ENCODE data around the gene HS6ST3. TPM values are rescaled to one million over a fixed set of nuclear protein-coding genes. Genes with fewer than 3 reads are reported as not detected.

The HS6ST3 gene
- total RNA-seq, 1 donor from 2014 or later: not detected

DNA sequence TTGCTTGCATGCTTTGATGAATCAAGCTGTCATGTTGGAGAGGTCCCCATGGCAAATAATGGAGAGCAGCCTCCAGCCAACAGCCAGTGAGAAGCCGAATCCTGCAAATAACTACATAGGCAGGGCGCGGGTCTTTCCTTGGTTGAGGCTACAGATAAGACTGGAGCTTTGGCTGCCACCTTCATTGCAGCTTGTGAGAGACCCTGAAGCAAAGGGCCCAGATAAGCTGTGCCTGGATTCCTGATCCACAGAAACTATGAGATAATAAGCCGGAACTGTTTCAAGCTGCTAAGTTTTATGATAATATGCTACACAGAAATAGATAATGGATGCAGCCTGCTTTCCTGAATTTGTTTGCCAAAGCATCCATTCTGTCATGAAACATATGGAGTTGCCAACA lies 257.0 kb downstream of the HS6ST3 start:
- H3K4me1 Mint-ChIP-seq (ENCODE audit: unreplicated experiment): no peaks in the 10 kb centered on the region
- no peaks in the 10 kb centered on the region for H3K9me3 Mint-ChIP-seq (ENCODE audit: unreplicated experiment)
- no peak overlapping the region for H3K27ac Mint-ChIP-seq (ENCODE audit: unreplicated experiment)
- peaks cover 3% of the 10 kb centered on the region for H3K27me3 Mint-ChIP-seq (ENCODE audit: unreplicated experiment)
- TF ChIP-seq, protein P1, sequence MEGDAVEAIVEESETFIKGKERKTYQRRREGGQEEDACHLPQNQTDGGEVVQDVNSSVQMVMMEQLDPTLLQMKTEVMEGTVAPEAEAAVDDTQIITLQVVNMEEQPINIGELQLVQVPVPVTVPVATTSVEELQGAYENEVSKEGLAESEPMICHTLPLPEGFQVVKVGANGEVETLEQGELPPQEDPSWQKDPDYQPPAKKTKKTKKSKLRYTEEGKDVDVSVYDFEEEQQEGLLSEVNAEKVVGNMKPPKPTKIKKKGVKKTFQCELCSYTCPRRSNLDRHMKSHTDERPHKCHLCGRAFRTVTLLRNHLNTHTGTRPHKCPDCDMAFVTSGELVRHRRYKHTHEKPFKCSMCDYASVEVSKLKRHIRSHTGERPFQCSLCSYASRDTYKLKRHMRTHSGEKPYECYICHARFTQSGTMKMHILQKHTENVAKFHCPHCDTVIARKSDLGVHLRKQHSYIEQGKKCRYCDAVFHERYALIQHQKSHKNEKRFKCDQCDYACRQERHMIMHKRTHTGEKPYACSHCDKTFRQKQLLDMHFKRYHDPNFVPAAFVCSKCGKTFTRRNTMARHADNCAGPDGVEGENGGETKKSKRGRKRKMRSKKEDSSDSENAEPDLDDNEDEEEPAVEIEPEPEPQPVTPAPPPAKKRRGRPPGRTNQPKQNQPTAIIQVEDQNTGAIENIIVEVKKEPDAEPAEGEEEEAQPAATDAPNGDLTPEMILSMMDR (IDR thresholded peaks at IDR 0.05): no peak
- DNase-seq (ENCODE audit: extremely low spot score, unreplicated experiment): no peak
- no peaks in the 10 kb centered on the region for H3K36me3 Mint-ChIP-seq (ENCODE audit: unreplicated experiment)
- no peak overlapping the region for H3K4me3 Mint-ChIP-seq (ENCODE audit: unreplicated experiment)

DNA sequence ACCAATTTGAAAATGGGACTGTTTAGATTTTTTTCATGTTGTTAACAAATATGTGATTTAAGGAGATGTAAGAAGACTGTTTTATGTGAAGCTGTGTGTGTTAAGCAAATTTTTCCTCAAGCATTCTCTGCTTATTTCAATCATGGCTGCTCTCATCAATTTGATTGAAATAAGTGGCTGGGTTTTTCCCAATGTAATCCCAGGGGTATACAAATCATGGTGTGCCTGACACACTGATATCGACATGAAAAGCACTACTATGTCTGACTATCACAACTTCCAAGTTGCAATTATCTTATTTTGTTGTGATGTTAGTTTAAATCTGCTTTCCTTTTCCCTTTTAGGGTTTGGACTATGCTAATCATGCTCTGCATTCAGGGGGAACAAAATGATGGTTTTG lies 283.7 kb downstream of the HS6ST3 start:
- Mint-ChIP-seq H3K27me3 (ENCODE audit: unreplicated experiment) (no peaks in the 10 kb centered on the region), H3K4me3 (ENCODE audit: unreplicated experiment) (no peak overlapping the region), H3K4me1 (ENCODE audit: unreplicated experiment) (no peaks in the 10 kb centered on the region), H3K36me3 (ENCODE audit: unreplicated experiment) (no peaks in the 10 kb centered on the region), H3K9me3 (ENCODE audit: unreplicated experiment) (no peaks in the 10 kb centered on the region), H3K27ac (ENCODE audit: unreplicated experiment) (no peak overlapping the region)
- TF ChIP-seq, protein P1 (IDR thresholded peaks at IDR 0.05): no peak
- no peak for DNase-seq (ENCODE audit: extremely low spot score, unreplicated experiment)

DNA sequence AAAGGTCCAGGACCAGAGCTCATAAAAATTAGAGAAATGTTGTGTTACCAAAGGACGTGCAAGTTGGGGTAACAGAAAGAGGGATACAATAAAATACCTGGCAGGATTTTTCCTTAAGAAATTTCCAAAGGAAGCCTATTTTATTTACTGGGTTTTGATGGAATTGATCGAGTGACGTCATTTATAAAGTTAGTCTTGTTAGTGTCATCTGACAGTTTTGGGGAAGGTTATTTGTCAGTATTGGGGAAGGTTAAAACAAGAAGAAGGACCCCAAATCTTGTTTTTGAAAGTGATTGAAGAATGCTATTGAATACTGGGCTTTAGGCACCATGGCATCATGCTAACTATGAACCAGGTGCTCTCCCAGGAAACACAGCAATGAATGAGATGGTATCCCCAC lies 287.9 kb downstream of the HS6ST3 start:
- H3K27me3 Mint-ChIP-seq (ENCODE audit: unreplicated experiment): no peaks in the 10 kb centered on the region
- no peak for DNase-seq (ENCODE audit: extremely low spot score, unreplicated experiment)
- H3K36me3 Mint-ChIP-seq (ENCODE audit: unreplicated experiment): no peaks in the 10 kb centered on the region
- TF ChIP-seq, protein P1 (IDR thresholded peaks at IDR 0.05): no peak
- no peak overlapping the region for H3K27ac Mint-ChIP-seq (ENCODE audit: unreplicated experiment)
- H3K4me1 Mint-ChIP-seq (ENCODE audit: unreplicated experiment): no peaks in the 10 kb centered on the region
- H3K4me3 Mint-ChIP-seq (ENCODE audit: unreplicated experiment): no peak overlapping the region
- no peaks in the 10 kb centered on the region for H3K9me3 Mint-ChIP-seq (ENCODE audit: unreplicated experiment)

DNA sequence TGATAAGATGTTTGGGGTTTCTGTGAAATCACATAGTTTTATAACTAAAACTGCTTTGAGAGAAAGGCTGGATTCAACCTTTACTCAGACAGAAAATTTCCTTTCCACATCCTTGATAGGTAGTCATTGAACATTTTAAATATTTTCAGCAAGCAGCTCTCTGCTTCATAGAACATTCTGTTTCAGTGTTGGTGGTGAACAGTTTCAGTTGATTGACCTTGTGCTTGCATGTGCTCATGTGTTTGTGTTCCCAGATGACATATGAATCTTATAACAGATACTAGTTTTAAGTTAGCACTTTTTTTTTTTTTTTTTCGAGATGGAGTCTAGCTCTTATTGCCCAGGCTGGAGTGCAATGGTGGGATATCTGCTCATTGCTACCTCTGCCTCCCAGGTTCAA lies 290.1 kb downstream of the HS6ST3 start:
- Mint-ChIP-seq H3K36me3 (ENCODE audit: unreplicated experiment) (no peaks in the 10 kb centered on the region), H3K4me3 (ENCODE audit: unreplicated experiment) (no peak overlapping the region), H3K27ac (ENCODE audit: unreplicated experiment) (no peak overlapping the region), H3K4me1 (ENCODE audit: unreplicated experiment) (no peaks in the 10 kb centered on the region), H3K9me3 (ENCODE audit: unreplicated experiment) (no peaks in the 10 kb centered on the region), H3K27me3 (ENCODE audit: unreplicated experiment) (no peaks in the 10 kb centered on the region)
- no peak for DNase-seq (ENCODE audit: extremely low spot score, unreplicated experiment)
- TF ChIP-seq, protein P1 (IDR thresholded peaks at IDR 0.05): no peak

GRCh38 chr13:96381681-96382080 lies 291.8 kb downstream of the HS6ST3 start:
- TF ChIP-seq, protein P1 (IDR thresholded peaks at IDR 0.05): no peak
- Mint-ChIP-seq H3K4me3 (ENCODE audit: unreplicated experiment) (no peak overlapping the region), H3K27me3 (ENCODE audit: unreplicated experiment) (no peaks in the 10 kb centered on the region)

More at GRCh38 chr13:96381681-96382080, 291.8 kb downstream of the HS6ST3 start:
- Mint-ChIP-seq H3K9me3 (ENCODE audit: unreplicated experiment) (no peaks in the 10 kb centered on the region), H3K27ac (ENCODE audit: unreplicated experiment) (no peak overlapping the region), H3K4me1 (ENCODE audit: unreplicated experiment) (no peaks in the 10 kb centered on the region), H3K36me3 (ENCODE audit: unreplicated experiment) (no peaks in the 10 kb centered on the region)
- no peak for DNase-seq (ENCODE audit: extremely low spot score, unreplicated experiment)
